ENCODE data around the gene RAB4A.

DNA sequence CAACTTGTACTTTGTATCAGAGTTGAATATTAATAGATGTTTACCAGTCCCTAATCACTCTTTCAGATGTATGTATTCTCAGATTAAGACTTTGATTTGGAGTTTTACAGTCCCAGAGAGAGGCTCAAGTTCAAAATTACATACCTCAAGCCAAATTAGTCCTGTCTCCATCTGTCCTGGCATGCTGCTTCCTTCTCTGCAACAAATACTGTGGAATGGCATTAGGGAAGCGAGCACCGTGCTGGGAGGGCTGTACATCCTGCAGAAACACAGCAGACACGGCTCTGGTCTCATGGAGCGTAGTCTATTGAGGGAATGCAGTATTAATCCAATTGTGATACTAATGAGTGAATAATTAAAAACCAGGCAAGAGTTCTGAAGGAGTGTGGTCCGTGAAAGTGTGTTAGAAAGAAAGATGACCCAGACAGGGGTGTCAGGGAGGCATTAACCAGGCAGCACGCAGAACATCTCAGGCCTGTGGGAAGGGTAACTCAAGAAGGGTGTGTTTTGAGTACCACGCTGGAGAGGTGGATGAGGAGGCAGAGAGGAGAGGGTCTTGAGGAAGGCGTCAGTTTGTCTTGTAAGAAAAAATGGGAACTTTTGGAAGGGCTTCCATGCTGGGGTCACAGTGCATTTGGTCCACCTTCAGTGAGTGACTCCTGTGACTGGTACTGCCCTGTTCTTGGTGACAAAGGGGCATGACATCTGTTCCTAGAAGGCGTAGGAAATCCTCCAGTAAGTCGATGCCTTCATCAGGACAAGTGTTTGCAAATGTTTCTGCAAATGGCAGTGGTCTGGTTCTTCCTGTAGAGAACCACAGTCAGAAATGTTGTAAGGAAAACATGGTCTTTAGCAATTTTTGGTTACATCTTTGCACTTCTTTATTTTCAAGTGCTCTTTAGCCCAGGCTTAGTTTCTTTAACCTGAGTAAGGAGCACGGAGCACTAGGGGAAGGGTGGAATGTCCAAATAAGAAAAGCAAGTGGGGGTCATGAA is 1.6 kb downstream of the RAB4A start:
- TF ChIP-seq, protein P1, sequence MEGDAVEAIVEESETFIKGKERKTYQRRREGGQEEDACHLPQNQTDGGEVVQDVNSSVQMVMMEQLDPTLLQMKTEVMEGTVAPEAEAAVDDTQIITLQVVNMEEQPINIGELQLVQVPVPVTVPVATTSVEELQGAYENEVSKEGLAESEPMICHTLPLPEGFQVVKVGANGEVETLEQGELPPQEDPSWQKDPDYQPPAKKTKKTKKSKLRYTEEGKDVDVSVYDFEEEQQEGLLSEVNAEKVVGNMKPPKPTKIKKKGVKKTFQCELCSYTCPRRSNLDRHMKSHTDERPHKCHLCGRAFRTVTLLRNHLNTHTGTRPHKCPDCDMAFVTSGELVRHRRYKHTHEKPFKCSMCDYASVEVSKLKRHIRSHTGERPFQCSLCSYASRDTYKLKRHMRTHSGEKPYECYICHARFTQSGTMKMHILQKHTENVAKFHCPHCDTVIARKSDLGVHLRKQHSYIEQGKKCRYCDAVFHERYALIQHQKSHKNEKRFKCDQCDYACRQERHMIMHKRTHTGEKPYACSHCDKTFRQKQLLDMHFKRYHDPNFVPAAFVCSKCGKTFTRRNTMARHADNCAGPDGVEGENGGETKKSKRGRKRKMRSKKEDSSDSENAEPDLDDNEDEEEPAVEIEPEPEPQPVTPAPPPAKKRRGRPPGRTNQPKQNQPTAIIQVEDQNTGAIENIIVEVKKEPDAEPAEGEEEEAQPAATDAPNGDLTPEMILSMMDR (IDR thresholded peaks at IDR 0.05) = no peak
- no peak for TF ChIP-seq POLR2A (IDR thresholded peaks at IDR 0.05)

Data from esophagus squamous epithelium (tissue), 4 donors.